ENCODE measurements around the gene C2CD5.
"Not testable (repeated sequence)": the region's sequence is repeated elsewhere in the genome, so short reads cannot be mapped to it uniquely, and the experiment has no call there.

Gene C2CD5

GRCh38 chr12:22535038-22535437 is 9.3 kb downstream of the C2CD5 start:
- DNase-seq = no peak

- DNase-seq = no peak
Measured at GRCh38 chr12:22533155-22533554, 11.2 kb downstream of the C2CD5 start.

GRCh38 chr12:22532317-22532716 is 12.0 kb downstream of the C2CD5 start:
- DNase-seq = no peak

- DNase-seq = no peak
Measured at GRCh38 chr12:22531205-22531604, 13.1 kb downstream of the C2CD5 start.

- DNase-seq = no peak
Measured at GRCh38 chr12:22529281-22530060, 14.9 kb downstream of the C2CD5 start.

GRCh38 chr12:22527999-22528398 is 16.3 kb downstream of the C2CD5 start:
- DNase-seq = peak; percentile 40

- no peak for DNase-seq
Measured at GRCh38 chr12:22526836-22527235, 17.5 kb downstream of the C2CD5 start.

- DNase-seq = no peak
Measured at GRCh38 chr12:22525426-22525825, 18.9 kb downstream of the C2CD5 start.

GRCh38 chr12:22518998-22519397 is 25.3 kb downstream of the C2CD5 start:
- no peak for DNase-seq

- peak; percentile 40 for DNase-seq
Measured at GRCh38 chr12:22518060-22518719, 26.2 kb downstream of the C2CD5 start.

GRCh38 chr12:22514875-22515274 is 29.5 kb downstream of the C2CD5 start:
- DNase-seq = no peak

GRCh38 chr12:22505826-22506225 is 38.5 kb downstream of the C2CD5 start:
- DNase-seq = no peak

GRCh38 chr12:22500100-22500499 is 44.2 kb downstream of the C2CD5 start:
- no peak for DNase-seq

GRCh38 chr12:22499445-22499844 is 44.9 kb downstream of the C2CD5 start:
- DNase-seq = no peak

GRCh38 chr12:22494319-22494718 is 50.0 kb downstream of the C2CD5 start:
- DNase-seq = no peak

- DNase-seq = no peak
Measured at GRCh38 chr12:22491034-22491433, 53.3 kb downstream of the C2CD5 start.

GRCh38 chr12:22488478-22488877 is 55.9 kb downstream of the C2CD5 start:
- no peak for DNase-seq

GRCh38 chr12:22487683-22488082 is 56.7 kb downstream of the C2CD5 start:
- DNase-seq = not testable (repeated sequence)

- DNase-seq = no peak
Measured at GRCh38 chr12:22481547-22482104, 62.7 kb downstream of the C2CD5 start.

- DNase-seq = peak; percentile 31
Measured at GRCh38 chr12:22480814-22481213, 63.5 kb downstream of the C2CD5 start.

- DNase-seq = no peak
Measured at GRCh38 chr12:22480016-22480415, 64.3 kb downstream of the C2CD5 start.

GRCh38 chr12:22477894-22478287 is 66.5 kb downstream of the C2CD5 start:
- no peak for DNase-seq

GRCh38 chr12:22477166-22477893 is 67.0 kb downstream of the C2CD5 start:
- peak; percentile 1 for DNase-seq

GRCh38 chr12:22476133-22476532 is 68.2 kb downstream of the C2CD5 start:
- DNase-seq = no peak
